ENCODE results near the gene TTC7B. TPM values are rescaled to one million over a fixed set of nuclear protein-coding genes. Genes with fewer than 3 reads are reported as not detected.
"Not testable (repeated sequence)": the region's sequence is repeated elsewhere in the genome, so short reads cannot be mapped to it uniquely, and the experiment has no call there.

Gene TTC7B
- total RNA-seq = 10 to 100 TPM in 1 of 2 donors, 1 to 10 TPM in 1; 5.2 to 10.2 TPM

- peak; percentile 59 for ATAC-seq (replicated peaks)
- Mint-ChIP-seq H3K4me1 (peaks cover 6% of the 10 kb centered on the region), H3K4me3 (peak within 1 kb of the TSS; percentile 58), H3K27me3 (peaks cover 3% of the 10 kb centered on the region), H3K27ac (no peak within 1 kb of the TSS), H3K36me3 (ENCODE audit: low read depth) (no peaks in the 10 kb centered on the region), H3K9me3 (no peaks in the 10 kb centered on the region)
These were observed at the start of gene TTC7B for GRCh38 chr14:90815822-90816662. TTC7B (minus strand) TSS chr14:90816430; CDS start chr14:90816295, 135 bp downstream.

GRCh38 chr14:90864741-90865140 is 48.5 kb upstream of the TTC7B start:
- H3K27ac Mint-ChIP-seq = no peak overlapping the region
- no peak overlapping the region for H3K4me3 Mint-ChIP-seq
- H3K4me1 Mint-ChIP-seq = no peaks in the 10 kb centered on the region

GRCh38 chr14:90858511-90858910 is 42.3 kb upstream of the TTC7B start:
- no peaks in the 10 kb centered on the region for H3K9me3 Mint-ChIP-seq
- no peaks in the 10 kb centered on the region for H3K4me1 Mint-ChIP-seq
- no peaks in the 10 kb centered on the region for H3K27me3 Mint-ChIP-seq
- H3K27ac Mint-ChIP-seq = no peak overlapping the region
- H3K4me3 Mint-ChIP-seq = no peak overlapping the region
- peaks cover 21% of the 10 kb centered on the region for H3K36me3 Mint-ChIP-seq (ENCODE audit: low read depth)
- ATAC-seq (replicated peaks) = no peak

More at GRCh38 chr14:90864741-90865140, 48.5 kb upstream of the TTC7B start:
- Mint-ChIP-seq H3K27me3 (no peaks in the 10 kb centered on the region), H3K36me3 (ENCODE audit: low read depth) (peaks cover 45% of the 10 kb centered on the region), H3K9me3 (no peaks in the 10 kb centered on the region)
- peak; percentile 54 for ATAC-seq (replicated peaks)

- ATAC-seq (replicated peaks) = no peak
- no peaks in the 10 kb centered on the region for H3K27me3 Mint-ChIP-seq
These were observed 41.6 kb upstream of the TTC7B start for GRCh38 chr14:90857866-90858265.

GRCh38 chr14:90856115-90856514 is 39.9 kb upstream of the TTC7B start:
- H3K36me3 Mint-ChIP-seq (ENCODE audit: low read depth); ATAC-seq (replicated peaks); H3K4me1 Mint-ChIP-seq; H3K4me3 Mint-ChIP-seq; H3K27me3 Mint-ChIP-seq; H3K27ac Mint-ChIP-seq; H3K9me3 Mint-ChIP-seq: not testable (repeated sequence)

More at GRCh38 chr14:90857866-90858265, 41.6 kb upstream of the TTC7B start:
- no peak overlapping the region for H3K4me3 Mint-ChIP-seq
- H3K36me3 Mint-ChIP-seq (ENCODE audit: low read depth) = peaks cover 21% of the 10 kb centered on the region
- H3K27ac Mint-ChIP-seq = no peak overlapping the region
- H3K9me3 Mint-ChIP-seq = no peaks in the 10 kb centered on the region
- H3K4me1 Mint-ChIP-seq = no peaks in the 10 kb centered on the region

GRCh38 chr14:90853116-90853515 is 36.9 kb upstream of the TTC7B start:
- ATAC-seq (replicated peaks) = no peak
- Mint-ChIP-seq H3K9me3 (no peaks in the 10 kb centered on the region), H3K27me3 (no peaks in the 10 kb centered on the region), H3K4me3 (no peak overlapping the region), H3K36me3 (ENCODE audit: low read depth) (peaks cover 8% of the 10 kb centered on the region), H3K27ac (no peak overlapping the region), H3K4me1 (no peaks in the 10 kb centered on the region)

GRCh38 chr14:90851327-90852036 is 35.3 kb upstream of the TTC7B start:
- Mint-ChIP-seq H3K4me3 (no peak overlapping the region), H3K36me3 (ENCODE audit: low read depth) (peaks cover 7% of the 10 kb centered on the region), H3K27me3 (no peaks in the 10 kb centered on the region)

GRCh38 chr14:90850487-90850886 is 34.3 kb upstream of the TTC7B start:
- Mint-ChIP-seq H3K36me3 (ENCODE audit: low read depth) (peaks cover 7% of the 10 kb centered on the region), H3K9me3 (no peaks in the 10 kb centered on the region), H3K4me1 (no peaks in the 10 kb centered on the region), H3K4me3 (no peak overlapping the region), H3K27ac (no peak overlapping the region), H3K27me3 (no peaks in the 10 kb centered on the region)
- no peak for ATAC-seq (replicated peaks)

More at GRCh38 chr14:90851327-90852036, 35.3 kb upstream of the TTC7B start:
- no peaks in the 10 kb centered on the region for H3K4me1 Mint-ChIP-seq
- H3K27ac Mint-ChIP-seq = no peak overlapping the region
- H3K9me3 Mint-ChIP-seq = no peaks in the 10 kb centered on the region
- ATAC-seq (replicated peaks) = no peak

GRCh38 chr14:90849787-90850444 is 33.7 kb upstream of the TTC7B start:
- H3K27me3 Mint-ChIP-seq = no peaks in the 10 kb centered on the region
- no peaks in the 10 kb centered on the region for H3K4me1 Mint-ChIP-seq
- H3K27ac Mint-ChIP-seq = no peak overlapping the region
- no peak overlapping the region for H3K4me3 Mint-ChIP-seq
- peaks cover 7% of the 10 kb centered on the region for H3K36me3 Mint-ChIP-seq (ENCODE audit: low read depth)
- no peak for ATAC-seq (replicated peaks)
- no peaks in the 10 kb centered on the region for H3K9me3 Mint-ChIP-seq

GRCh38 chr14:90848944-90849731 is 32.9 kb upstream of the TTC7B start:
- peaks cover 7% of the 10 kb centered on the region for H3K36me3 Mint-ChIP-seq (ENCODE audit: low read depth)
- H3K27me3 Mint-ChIP-seq = no peaks in the 10 kb centered on the region
- ATAC-seq (replicated peaks) = no peak
- H3K4me1 Mint-ChIP-seq = no peaks in the 10 kb centered on the region
- H3K4me3 Mint-ChIP-seq = no peak overlapping the region
- no peaks in the 10 kb centered on the region for H3K9me3 Mint-ChIP-seq
- H3K27ac Mint-ChIP-seq = no peak overlapping the region

- ATAC-seq (replicated peaks) = peak; percentile 50
- Mint-ChIP-seq H3K27ac (no peak overlapping the region), H3K9me3 (no peaks in the 10 kb centered on the region), H3K36me3 (ENCODE audit: low read depth) (peaks cover 7% of the 10 kb centered on the region), H3K4me3 (no peak overlapping the region), H3K4me1 (no peaks in the 10 kb centered on the region), H3K27me3 (no peaks in the 10 kb centered on the region)
These were observed 30.3 kb upstream of the TTC7B start for GRCh38 chr14:90846511-90846910.

- H3K9me3 Mint-ChIP-seq = no peaks in the 10 kb centered on the region
- no peak overlapping the region for H3K4me3 Mint-ChIP-seq
- no peaks in the 10 kb centered on the region for H3K27me3 Mint-ChIP-seq
- ATAC-seq (replicated peaks) = no peak
- H3K4me1 Mint-ChIP-seq = no peaks in the 10 kb centered on the region
- no peak overlapping the region for H3K27ac Mint-ChIP-seq
- H3K36me3 Mint-ChIP-seq (ENCODE audit: low read depth) = peaks cover 2% of the 10 kb centered on the region
These were observed 28.1 kb upstream of the TTC7B start for GRCh38 chr14:90844321-90844720.

- H3K27me3 Mint-ChIP-seq = no peaks in the 10 kb centered on the region
- H3K4me3 Mint-ChIP-seq = no peak overlapping the region
- H3K36me3 Mint-ChIP-seq (ENCODE audit: low read depth) = no peaks in the 10 kb centered on the region
- no peak for ATAC-seq (replicated peaks)
- peak overlapping the region; percentile 20 for H3K27ac Mint-ChIP-seq
- H3K4me1 Mint-ChIP-seq = no peaks in the 10 kb centered on the region
- no peaks in the 10 kb centered on the region for H3K9me3 Mint-ChIP-seq
These were observed 26.5 kb upstream of the TTC7B start for GRCh38 chr14:90842726-90843125.

GRCh38 chr14:90840667-90841066 is 24.4 kb upstream of the TTC7B start:
- H3K9me3 Mint-ChIP-seq; H3K4me3 Mint-ChIP-seq; H3K27ac Mint-ChIP-seq; H3K36me3 Mint-ChIP-seq (ENCODE audit: low read depth); H3K4me1 Mint-ChIP-seq; H3K27me3 Mint-ChIP-seq; ATAC-seq (replicated peaks): not testable (repeated sequence)

Measured in activated T-helper 17 cell treated with anti-CD3 and anti-CD28 coated beads, Interleukin-2, amount 50 U/mL, for 72 hours (primary cell).